HG03135 (cell line): ENCODE data around the gene LRRC8C.

ENCODE experiments used
- ATAC-seq: cut with Tn5 transposase; IDR thresholded peaks from one replicate; pipeline ENCODE4 v1.9.1; 2021; ENCODE audit warnings: mild to moderate bottlenecking, moderate library complexity; ENCODE audit not compliant: unreplicated experiment

LRRC8C gene

GRCh38 chr1:89727517-89728312 lies 94.8 kb downstream of the LRRC8C start:
- no peak for ATAC-seq

GRCh38 chr1:89728381-89728780 lies 95.5 kb downstream of the LRRC8C start:
- no peak for ATAC-seq

GRCh38 chr1:89732206-89732605 lies 99.3 kb downstream of the LRRC8C start:
- no peak for ATAC-seq

GRCh38 chr1:89732643-89733222 lies 99.8 kb downstream of the LRRC8C start:
- ATAC-seq: no peak

GRCh38 chr1:89733748-89734147 lies 100.8 kb downstream of the LRRC8C start:
- no peak for ATAC-seq

GRCh38 chr1:89734442-89734841 lies 101.5 kb downstream of the LRRC8C start:
- no peak for ATAC-seq

- no peak for ATAC-seq
Observed at GRCh38 chr1:89735479-89735878, 102.6 kb downstream of the LRRC8C start.

DNA sequence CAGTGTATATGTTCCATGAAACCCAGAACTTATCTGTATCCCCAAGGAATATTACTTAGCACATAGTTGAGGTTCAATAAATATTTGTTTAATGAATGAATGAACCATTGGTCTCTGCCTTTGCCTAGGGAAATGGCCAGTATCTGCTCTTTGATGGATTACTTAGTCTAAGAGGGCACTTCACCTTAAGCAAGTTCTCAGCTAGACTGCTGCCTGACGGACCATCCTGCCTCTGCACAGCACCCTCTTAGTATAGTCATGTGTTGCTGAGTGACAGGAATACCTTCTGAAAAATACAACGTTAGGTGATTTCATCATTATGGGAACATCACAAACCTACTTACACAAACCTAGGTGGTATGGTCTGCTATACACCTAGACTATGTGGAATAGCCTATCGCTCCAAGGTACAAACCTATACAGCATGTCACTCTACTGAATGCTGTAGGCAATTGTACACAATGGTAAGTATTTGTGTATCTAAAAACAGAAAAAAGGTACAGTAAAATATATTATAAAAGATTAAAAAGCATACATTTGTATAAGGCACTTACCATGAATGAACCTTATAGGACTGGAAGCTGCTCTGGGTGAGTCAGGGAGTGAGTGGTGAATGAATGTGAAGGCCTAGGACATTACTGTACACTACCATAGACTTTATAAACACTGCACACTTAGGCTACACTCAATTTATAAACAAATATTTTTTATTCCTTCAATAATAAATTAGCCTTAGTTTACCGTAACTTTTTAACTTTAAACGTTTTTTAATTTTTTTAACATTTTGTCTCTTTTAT lies 104.2 kb downstream of the LRRC8C start:
- no peak for ATAC-seq

- ATAC-seq: no peak
Observed at GRCh38 chr1:89737985-89738510, 105.1 kb downstream of the LRRC8C start.

DNA sequence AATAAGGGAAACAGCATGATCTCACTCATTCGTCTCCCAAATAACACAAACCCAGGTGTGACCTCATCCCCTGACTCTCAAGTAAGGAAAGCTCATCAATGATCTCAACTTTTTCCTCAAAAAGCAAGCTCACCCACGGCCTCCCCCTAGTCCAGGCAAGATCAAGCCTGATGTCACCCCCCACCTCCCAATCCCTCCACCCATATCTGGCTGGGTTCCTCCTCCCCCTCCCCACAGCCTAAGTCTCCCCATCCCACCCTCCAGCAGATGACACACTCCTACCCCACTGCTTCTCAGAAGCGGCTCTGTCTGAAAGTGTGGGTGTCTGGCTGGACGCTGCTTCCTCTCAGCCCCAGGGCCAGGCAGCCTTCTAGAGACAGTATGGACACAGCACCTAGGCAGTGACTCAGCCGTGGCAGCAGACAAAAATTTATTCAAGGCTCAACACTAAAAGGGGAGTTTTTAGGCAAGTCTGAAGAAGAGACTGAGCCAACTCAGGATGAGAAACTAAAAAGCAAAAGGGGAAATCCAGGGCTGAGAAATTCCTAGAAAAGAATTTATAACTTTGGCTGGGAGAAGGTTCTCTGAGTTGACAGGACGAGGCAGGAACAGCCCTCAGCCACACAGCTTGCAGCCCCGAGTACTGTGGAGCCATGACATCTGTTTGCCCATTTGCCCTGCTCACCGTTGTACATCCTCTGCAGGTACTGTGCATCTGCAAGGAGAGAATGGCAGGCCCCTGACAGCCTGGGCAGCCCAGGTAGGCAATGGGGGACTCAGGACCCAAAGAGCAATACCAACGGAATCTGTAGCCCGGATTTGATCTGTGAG lies 106.3 kb downstream of the LRRC8C start:
- no peak for ATAC-seq

DNA sequence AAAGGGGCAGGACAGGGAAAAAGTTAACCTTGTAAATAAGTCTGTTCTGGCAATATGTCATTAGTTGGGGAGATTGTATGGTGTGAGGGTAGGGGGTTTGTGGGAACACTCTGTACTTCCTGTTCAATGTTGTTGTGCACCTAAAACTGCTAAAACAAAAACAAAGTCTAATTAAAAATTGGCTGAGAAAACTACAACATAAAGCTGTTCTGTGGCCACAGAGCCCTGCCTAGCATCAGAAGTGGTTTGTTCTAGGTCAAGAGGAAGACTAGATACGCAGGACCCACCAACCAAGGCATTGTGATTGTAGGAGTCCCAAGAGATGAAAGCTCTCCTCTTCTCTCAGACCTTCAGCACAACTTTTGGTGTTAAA lies 106.9 kb downstream of the LRRC8C start:
- ATAC-seq: no peak

GRCh38 chr1:89743788-89744187 lies 110.9 kb downstream of the LRRC8C start:
- ATAC-seq: no peak

DNA sequence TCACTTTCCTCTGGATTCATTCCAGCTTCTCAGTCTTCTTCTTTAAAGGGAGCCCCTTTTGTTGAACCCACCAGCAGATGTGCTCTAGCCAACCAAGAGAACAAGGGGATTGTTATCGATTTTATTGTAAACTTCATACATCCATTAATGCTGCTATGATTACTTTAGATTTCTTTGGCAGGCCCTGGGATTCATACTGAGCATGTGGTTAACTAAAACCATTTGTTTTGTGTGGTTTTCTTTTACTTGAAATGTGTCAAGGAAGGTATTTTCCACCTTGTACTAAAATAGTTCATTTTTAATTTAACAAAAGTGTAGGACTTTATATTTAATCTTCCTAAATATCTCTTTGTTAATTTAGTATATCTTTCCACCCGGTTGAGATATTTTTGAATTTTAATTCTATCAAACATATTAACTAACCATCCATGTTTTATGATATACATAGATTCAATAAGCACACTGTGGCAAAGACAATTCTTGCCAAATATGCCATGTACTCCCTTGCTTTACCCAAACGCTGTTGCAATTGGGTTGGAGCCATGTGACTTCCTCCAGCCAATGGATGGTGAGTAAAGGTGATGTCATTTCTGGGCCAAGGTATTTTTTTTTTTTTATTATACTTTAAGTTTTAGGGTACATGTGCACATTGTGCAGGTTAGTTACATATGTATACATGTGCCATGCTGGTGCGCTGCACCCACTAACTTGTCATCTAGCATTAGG lies 113.7 kb downstream of the LRRC8C start:
- no peak for ATAC-seq

- no peak for ATAC-seq
Observed at GRCh38 chr1:89753761-89754160, 120.8 kb downstream of the LRRC8C start.

- ATAC-seq: no peak
Observed at GRCh38 chr1:89754518-89754917, 121.6 kb downstream of the LRRC8C start.

GRCh38 chr1:89755591-89755990 lies 122.7 kb downstream of the LRRC8C start:
- no peak for ATAC-seq

GRCh38 chr1:89757532-89757931 lies 124.6 kb downstream of the LRRC8C start:
- ATAC-seq: no peak

DNA sequence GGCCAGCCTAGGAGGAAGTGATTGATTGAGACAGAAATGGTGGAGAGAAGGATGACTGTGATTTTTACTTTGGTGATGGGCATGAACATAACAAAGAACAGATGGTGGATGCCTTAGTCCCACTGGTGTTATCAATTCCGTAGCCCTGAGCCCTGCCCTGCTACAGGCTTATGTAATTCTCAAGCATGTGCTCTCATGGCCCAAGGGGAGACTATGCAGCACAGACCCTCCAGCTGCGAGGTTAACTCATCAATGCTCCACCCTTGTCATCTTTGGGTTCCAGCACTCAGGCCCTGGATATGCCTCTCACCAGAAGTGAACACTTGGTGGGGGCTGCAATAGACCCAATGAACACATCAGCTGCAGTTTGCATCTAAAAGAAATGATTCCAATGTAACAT lies 125.2 kb downstream of the LRRC8C start:
- ATAC-seq: no peak

DNA sequence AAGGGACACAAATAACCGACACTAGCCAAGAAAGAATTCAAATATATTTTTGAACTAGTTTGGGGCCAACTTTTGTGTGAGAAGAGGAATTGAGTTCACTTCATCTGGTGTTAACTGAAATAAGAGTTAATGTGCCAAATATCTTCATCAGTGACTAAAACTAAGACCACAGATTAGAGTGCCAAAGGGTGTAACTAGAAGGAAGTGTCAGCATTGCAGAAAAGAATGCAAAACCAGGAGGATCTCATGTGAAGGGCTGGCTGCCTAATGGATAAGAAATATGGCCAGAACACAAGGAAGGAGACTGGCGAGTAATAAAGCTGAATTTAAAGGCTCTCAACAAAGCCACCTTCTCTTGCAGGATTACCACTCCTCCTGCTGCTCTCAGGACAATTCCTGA lies 126.1 kb downstream of the LRRC8C start:
- no peak for ATAC-seq

DNA sequence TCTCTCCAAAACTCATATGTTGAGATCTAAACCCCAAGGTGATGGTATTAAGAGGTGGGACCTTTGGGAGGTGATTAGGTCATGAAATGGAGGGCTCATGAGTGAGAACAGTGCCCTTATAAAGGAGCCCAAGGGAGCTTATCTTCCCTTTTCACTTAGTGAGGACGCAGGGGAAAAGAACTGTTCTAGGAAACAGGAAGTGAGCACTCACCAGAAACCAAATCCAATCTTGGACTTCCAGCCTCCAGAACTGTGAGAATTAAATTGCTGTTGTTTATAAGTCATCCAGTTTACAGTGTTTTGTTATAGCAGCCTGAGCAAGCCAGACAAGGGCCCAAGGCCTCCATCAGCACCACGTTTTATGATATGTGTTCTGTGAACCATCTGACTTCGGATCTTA lies 127.6 kb downstream of the LRRC8C start:
- ATAC-seq: no peak
